Loucy (cell line): Measurements from ENCODE around the gene TNFRSF8.

Source experiments
- H2AFZ ChIP-seq: fragments of 200-600 bp; sonication (generic); 2 replicates; pipeline ENCODE4 v1.6.0; 2016; ENCODE audit warnings: antibody characterized with exemption, mild to moderate bottlenecking, low read length, moderate library complexity
- H3F3A ChIP-seq: fragments of 200-600 bp; 2 replicates; pipeline ENCODE4 v1.6.0; 2016; ENCODE audit warnings: antibody characterized with exemption, low read depth, mild to moderate bottlenecking
- H3K27me3 ChIP-seq: fragments of 200-600 bp; sonication (generic); 2 replicates; pipeline ENCODE4 v1.6.1; 2014; ENCODE audit warnings: low read length, mild to moderate bottlenecking; ENCODE audit not compliant: insufficient read depth, poor library complexity, severe bottlenecking
- H3K36me3 ChIP-seq: fragments of 200-600 bp; sonication (generic); 2 replicates; pipeline ENCODE4 v1.6.1; 2016; ENCODE audit warnings: low read length; ENCODE audit not compliant: insufficient read depth
- H3K4me1 ChIP-seq: fragments of 200-600 bp; sonication (generic); 2 replicates; pipeline ENCODE4 v1.5.1; 2014; ENCODE audit warnings: low read length, mild to moderate bottlenecking; ENCODE audit not compliant: insufficient read depth, poor library complexity, severe bottlenecking
- H3K4me2 ChIP-seq: fragments of 200-600 bp; sonication (generic); 2 replicates; pipeline ENCODE4 v1.6.0; 2014; ENCODE audit warnings: antibody characterized with exemption, low read length, low read depth, mild to moderate bottlenecking; ENCODE audit not compliant: poor library complexity, severe bottlenecking
- H3K4me3 ChIP-seq: fragments of 200-600 bp; sonication (generic); 2 replicates; pipeline ENCODE4 v1.5.1; 2014; ENCODE audit warnings: low read length, mild to moderate bottlenecking, mixed read lengths; ENCODE audit not compliant: poor library complexity, severe bottlenecking
- H3K79me2 ChIP-seq: fragments of 200-600 bp; sonication (generic); 2 replicates; pipeline ENCODE4 v1.6.1; 2014; ENCODE audit warnings: low read length; ENCODE audit not compliant: insufficient read depth
- H3K9ac ChIP-seq: fragments of 200-600 bp; sonication (generic); 2 replicates; pipeline ENCODE4 v1.6.0; 2014; ENCODE audit warnings: mild to moderate bottlenecking, low read depth, low read length, moderate library complexity; ENCODE audit not compliant: poor library complexity, severe bottlenecking
- H3K9me2 ChIP-seq: fragments of 200-600 bp; sonication (generic); replicated peaks from 2 replicates; pipeline ENCODE4 v1.6.1; 2016; ENCODE audit warnings: low read depth, low read length, mixed read lengths
- H3K9me3 ChIP-seq: fragments of 200-600 bp; sonication (generic); 2 replicates; pipeline ENCODE4 v1.6.1; 2014; ENCODE audit warnings: mild to moderate bottlenecking, antibody characterized with exemption, low read length, low read depth; ENCODE audit not compliant: insufficient read depth
- H4K20me1 ChIP-seq: fragments of 200-600 bp; sonication (generic); 2 replicates; pipeline ENCODE4 v1.6.0; 2014; ENCODE audit warnings: antibody characterized with exemption, low read length, mild to moderate bottlenecking; ENCODE audit not compliant: insufficient read depth, poor library complexity, severe bottlenecking
- EZH2phosphoT487 ChIP-seq: fragments of 200-600 bp; IDR thresholded peaks from 2 replicates; pipeline ENCODE4 v1.6.1; 2018; ENCODE audit warnings: antibody characterized with exemption, mild to moderate bottlenecking, moderate library complexity, borderline replicate concordance
- TF ChIP-seq, protein P1 (sequence below): fragments of 200-600 bp; sonication (generic); conservative IDR thresholded peaks from 2 replicates; pipeline ENCODE4 v1.5.1; 2014; ENCODE audit warnings: mild to moderate bottlenecking, antibody characterized with exemption, low read length

TNFRSF8 gene

DNA sequence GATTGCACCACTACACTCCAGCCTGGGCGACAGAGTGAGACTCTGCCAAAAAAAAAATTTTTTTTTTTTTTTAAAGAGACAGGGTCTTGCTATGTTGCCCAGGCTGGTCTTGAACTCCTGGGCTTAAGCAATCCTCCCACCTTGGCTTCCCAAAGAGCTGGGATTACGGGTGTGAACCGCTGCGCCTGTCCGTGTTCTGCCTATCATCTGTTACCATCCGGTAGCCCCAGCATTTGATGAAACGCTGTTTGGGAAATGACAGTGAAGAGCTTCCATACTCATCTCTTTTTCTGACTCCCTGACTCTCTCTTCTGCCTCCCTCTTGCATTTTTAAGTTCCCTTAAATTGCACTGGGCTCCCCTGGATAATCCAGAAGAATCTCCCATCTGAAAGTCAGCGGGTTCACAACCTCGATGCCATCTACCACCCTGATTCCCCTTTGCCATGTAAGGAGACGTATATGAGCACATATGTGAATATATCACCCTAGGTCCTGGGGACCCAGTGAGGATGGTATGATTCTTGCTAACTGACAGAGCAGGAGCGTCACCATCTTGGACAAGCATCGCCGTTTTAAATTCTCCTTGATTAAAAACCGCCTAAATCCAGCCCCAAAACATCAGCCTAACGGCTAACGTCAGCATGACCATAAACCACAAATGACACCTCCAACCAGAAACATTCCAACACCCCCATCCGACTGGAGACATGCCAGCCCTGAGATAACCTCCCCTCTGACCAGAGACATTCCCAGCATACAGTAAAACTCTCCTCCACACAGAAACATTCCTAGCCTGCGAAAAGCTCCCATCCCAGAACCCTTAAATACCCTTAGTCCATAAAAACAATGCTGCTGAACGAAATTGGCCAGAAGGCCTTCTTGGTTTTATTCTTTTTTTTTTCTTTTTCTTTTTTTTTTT, 12.4 kb downstream of the TNFRSF8 start:
- H3K36me3 ChIP-seq, result no peaks in the 10 kb centered on the region
- H3K9me3 ChIP-seq, result no peaks in the 10 kb centered on the region
- H3K9me2 ChIP-seq, result no peaks in the 10 kb centered on the region
- H4K20me1 ChIP-seq, result no peaks in the 10 kb centered on the region
- H3K4me3 ChIP-seq, result no peak overlapping the region
- no peak overlapping the region for H3K9ac ChIP-seq
- no peak for TF ChIP-seq EZH2phosphoT487
- TF ChIP-seq, protein P1, sequence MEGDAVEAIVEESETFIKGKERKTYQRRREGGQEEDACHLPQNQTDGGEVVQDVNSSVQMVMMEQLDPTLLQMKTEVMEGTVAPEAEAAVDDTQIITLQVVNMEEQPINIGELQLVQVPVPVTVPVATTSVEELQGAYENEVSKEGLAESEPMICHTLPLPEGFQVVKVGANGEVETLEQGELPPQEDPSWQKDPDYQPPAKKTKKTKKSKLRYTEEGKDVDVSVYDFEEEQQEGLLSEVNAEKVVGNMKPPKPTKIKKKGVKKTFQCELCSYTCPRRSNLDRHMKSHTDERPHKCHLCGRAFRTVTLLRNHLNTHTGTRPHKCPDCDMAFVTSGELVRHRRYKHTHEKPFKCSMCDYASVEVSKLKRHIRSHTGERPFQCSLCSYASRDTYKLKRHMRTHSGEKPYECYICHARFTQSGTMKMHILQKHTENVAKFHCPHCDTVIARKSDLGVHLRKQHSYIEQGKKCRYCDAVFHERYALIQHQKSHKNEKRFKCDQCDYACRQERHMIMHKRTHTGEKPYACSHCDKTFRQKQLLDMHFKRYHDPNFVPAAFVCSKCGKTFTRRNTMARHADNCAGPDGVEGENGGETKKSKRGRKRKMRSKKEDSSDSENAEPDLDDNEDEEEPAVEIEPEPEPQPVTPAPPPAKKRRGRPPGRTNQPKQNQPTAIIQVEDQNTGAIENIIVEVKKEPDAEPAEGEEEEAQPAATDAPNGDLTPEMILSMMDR, result no peak
- H3K27me3 ChIP-seq, result no peaks in the 10 kb centered on the region
- no peaks in the 10 kb centered on the region for H3K79me2 ChIP-seq
- H3K4me1 ChIP-seq, result peaks cover 7% of the 10 kb centered on the region
- no peak overlapping the region for H3K4me2 ChIP-seq
- no peaks in the 10 kb centered on the region for H3F3A ChIP-seq
- H2AFZ ChIP-seq, result no peak overlapping the region

- Histone ChIP-seq H3K36me3 (no peaks in the 10 kb centered on the region), H4K20me1 (no peaks in the 10 kb centered on the region), H3K4me2 (no peak overlapping the region), H3K9me2 (no peaks in the 10 kb centered on the region), H3K9me3 (no peaks in the 10 kb centered on the region), H3K4me3 (no peak overlapping the region), H3K4me1 (no peaks in the 10 kb centered on the region), H3F3A (no peaks in the 10 kb centered on the region), H3K27me3 (no peaks in the 10 kb centered on the region), H3K79me2 (no peaks in the 10 kb centered on the region), H3K9ac (no peak overlapping the region), H2AFZ (no peak overlapping the region)
- TF ChIP-seq EZH2phosphoT487, result no peak
- TF ChIP-seq, protein P1, result no peak
Observed at GRCh38 chr1:12076425-12077005, 13.4 kb downstream of the TNFRSF8 start.

DNA sequence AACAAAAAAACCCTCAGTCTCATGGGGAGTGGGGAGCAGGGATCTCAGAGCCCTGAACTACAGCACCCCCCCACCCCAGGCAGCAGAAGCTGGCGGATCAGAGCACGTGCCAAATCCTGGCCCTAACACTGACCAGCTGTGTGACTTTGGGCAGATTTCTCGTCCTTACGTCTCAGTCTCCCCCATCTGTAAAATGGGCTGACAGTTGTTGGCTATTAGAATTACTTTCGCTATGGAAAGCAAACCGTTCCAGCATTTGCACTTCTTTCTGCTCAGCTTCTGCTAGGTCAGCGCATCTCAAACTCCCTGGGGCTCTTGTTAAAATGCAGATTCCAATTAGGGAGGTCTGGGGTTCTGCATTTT, 15.5 kb downstream of the TNFRSF8 start:
- H3K4me3 ChIP-seq, result no peak overlapping the region
- H3F3A ChIP-seq, result no peaks in the 10 kb centered on the region
- no peak overlapping the region for H3K9ac ChIP-seq
- TF ChIP-seq, protein P1, result no peak
- no peak for TF ChIP-seq EZH2phosphoT487
- no peaks in the 10 kb centered on the region for H3K36me3 ChIP-seq
- no peaks in the 10 kb centered on the region for H3K4me1 ChIP-seq
- H2AFZ ChIP-seq, result no peak overlapping the region
- no peaks in the 10 kb centered on the region for H3K9me3 ChIP-seq
- no peaks in the 10 kb centered on the region for H3K9me2 ChIP-seq
- H3K4me2 ChIP-seq, result no peak overlapping the region
- H4K20me1 ChIP-seq, result no peaks in the 10 kb centered on the region
- no peaks in the 10 kb centered on the region for H3K79me2 ChIP-seq
- peaks cover 10% of the 10 kb centered on the region for H3K27me3 ChIP-seq
